ENCODE results near the gene MICOS13. TPM values are rescaled to one million over a fixed set of nuclear protein-coding genes. Genes with fewer than 3 reads are reported as not detected.

Gene MICOS13
- total RNA-seq, 1 donor from 2014 or later = 67.6 TPM

DNA sequence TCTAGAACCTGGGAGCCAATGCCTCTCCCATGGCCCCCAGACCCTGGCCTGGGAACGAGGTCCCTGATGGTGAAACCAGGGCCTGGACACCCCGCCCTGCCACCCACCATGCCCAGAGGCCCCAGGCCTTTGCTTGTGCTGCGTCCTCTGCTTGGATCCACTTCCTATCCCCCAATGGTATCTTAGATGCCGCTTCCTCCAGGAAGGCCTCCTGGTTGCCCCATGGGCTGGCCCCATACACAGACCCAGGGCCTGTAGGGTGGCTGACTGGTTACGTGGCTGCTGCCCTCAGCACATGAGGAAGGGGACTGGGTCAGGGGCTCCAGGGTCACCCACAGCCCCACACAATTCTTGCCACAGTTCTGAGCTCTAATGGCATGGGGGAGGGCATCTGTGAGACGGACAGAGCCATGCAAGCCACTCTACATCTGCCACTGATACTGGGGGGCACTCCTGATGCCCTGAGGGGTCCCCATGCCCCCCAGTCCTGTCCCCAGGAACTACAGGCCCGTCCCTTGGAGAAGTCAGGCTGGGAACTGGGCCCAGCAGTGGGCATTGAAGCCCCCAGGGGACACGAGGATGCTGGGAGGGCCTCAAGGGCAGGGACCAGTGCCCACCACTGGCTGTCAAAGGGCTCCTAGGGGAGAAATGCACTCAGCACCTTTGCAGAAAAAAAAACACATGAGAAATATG is 14.8 kb upstream of the MICOS13 start:
- no peak for DNase-seq (ENCODE audit: low read depth)
- H3K4me3 ChIP-seq (ENCODE audit: low read depth, low read length) = no peak overlapping the region
- TF ChIP-seq, protein P1, sequence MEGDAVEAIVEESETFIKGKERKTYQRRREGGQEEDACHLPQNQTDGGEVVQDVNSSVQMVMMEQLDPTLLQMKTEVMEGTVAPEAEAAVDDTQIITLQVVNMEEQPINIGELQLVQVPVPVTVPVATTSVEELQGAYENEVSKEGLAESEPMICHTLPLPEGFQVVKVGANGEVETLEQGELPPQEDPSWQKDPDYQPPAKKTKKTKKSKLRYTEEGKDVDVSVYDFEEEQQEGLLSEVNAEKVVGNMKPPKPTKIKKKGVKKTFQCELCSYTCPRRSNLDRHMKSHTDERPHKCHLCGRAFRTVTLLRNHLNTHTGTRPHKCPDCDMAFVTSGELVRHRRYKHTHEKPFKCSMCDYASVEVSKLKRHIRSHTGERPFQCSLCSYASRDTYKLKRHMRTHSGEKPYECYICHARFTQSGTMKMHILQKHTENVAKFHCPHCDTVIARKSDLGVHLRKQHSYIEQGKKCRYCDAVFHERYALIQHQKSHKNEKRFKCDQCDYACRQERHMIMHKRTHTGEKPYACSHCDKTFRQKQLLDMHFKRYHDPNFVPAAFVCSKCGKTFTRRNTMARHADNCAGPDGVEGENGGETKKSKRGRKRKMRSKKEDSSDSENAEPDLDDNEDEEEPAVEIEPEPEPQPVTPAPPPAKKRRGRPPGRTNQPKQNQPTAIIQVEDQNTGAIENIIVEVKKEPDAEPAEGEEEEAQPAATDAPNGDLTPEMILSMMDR (conservative IDR thresholded peaks at IDR 0.05; ENCODE audit: low read depth, low read length) = no peak

DNA sequence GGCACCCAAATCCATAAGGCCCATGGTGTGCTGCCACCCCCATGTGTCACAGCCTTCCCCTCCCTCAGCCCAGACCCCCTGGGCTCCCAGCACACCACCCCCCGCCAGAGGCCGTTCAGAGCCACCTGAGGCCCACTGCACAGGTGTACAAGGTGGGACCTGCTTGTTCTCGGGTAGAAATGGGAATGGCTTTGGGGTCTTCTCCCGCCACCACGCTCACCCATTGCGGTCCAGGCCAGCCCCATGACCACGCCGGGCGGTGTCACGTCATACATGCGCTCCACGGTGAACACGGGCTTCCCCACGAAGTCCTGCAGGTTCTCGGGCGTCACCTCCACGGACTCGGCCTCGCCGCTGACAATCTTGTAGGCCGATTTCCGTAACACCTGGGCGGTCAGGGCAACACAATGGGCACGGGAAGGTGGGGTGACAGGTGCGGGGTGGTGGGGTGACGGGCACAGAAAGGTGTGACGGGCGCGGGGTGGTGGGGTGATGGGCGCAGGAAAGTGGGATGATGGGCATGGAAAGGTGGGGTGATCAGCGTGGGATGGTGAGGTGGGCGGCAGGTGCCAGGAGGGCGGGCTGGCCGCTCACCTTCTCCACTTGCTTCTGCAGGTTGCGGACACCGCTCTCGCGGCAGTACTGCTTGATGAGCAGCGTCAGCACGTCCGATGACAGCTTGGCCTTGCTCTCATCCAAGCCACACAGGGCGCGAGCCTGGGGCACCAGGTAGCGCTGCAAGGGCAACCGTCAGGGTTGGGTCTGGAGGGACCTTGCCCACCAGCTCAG is 14.0 kb upstream of the MICOS13 start:
- TF ChIP-seq, protein P1 (conservative IDR thresholded peaks at IDR 0.05; ENCODE audit: low read depth, low read length) = no peak
- DNase-seq (ENCODE audit: low read depth) = no peak
- H3K4me3 ChIP-seq (ENCODE audit: low read depth, low read length) = no peak overlapping the region

DNA sequence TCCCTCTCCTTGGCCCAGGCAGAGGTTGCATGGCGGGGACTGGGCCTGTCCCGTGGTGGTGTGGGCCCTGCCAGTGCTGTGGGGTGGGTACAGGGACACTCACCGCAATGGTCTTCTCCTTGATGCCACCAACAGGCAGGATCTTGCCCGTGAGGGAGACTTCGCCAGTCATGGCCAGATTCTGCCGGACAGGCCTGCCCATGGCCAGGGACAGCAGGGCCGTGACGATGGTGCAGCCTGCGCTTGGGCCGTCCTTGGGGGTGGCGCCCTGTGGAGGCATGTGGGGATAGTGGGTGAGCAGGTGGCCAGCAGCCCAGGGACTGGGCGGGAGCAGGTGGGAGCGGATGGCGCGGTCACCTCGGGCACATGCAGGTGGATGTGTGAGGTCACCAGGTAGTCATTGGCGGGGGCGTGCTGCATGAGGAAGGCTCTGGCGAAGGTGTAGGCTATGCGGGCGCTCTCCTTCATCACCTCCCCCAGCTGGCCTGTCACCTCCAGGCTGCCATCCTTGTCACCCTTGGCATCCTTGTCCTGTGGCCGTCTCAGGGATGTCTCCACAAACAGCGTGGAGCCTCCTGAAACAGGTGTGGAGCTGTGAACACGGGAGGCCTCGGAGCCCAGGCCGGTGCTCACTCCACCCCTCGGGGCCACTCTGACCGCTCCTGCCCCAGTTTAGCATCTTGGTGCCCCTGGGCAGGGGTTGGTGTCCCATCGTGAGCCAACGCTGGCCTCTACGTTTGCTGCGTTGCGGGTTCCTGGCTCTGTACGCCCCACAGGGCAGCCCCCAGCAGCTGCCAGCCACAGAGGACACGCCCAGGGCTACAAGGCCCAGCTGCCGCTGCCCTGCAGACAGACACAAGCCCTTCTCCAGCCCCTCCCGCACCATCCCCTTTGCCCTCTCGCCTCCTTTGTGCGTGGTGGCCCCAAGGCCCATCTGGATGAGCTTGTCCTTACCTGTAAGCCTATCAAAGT is 13.2 kb upstream of the MICOS13 start:
- TF ChIP-seq, protein P1 (conservative IDR thresholded peaks at IDR 0.05; ENCODE audit: low read depth, low read length) = no peak
- no peak overlapping the region for H3K4me3 ChIP-seq (ENCODE audit: low read depth, low read length)
- DNase-seq (ENCODE audit: low read depth) = no peak

DNA sequence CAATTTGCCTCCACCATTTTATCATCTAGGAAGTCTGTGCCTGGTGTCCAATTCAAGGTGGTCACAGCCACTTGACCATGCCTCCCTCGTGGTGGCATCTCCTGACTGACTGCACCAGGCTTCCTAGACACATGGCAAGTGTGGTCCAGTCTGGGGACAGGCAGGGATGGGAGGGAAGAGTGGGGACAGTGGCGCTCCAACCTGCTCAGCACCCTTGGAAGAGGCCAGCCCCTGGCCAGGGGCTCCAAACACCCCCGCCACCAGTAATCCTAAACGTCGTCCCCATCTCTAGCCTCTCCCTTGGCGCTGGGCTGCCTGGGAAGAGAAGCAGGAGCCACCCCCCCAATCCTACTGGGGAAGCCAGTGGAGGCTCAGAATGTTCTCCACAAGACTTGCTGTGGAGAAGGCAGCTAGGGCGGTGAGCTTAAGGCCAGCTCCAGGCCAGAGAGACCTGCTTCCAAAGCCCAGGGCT is 12.4 kb upstream of the MICOS13 start:
- DNase-seq (ENCODE audit: low read depth) = no peak
- TF ChIP-seq, protein P1 (conservative IDR thresholded peaks at IDR 0.05; ENCODE audit: low read depth, low read length) = no peak
- H3K4me3 ChIP-seq (ENCODE audit: low read depth, low read length) = no peak overlapping the region

DNA sequence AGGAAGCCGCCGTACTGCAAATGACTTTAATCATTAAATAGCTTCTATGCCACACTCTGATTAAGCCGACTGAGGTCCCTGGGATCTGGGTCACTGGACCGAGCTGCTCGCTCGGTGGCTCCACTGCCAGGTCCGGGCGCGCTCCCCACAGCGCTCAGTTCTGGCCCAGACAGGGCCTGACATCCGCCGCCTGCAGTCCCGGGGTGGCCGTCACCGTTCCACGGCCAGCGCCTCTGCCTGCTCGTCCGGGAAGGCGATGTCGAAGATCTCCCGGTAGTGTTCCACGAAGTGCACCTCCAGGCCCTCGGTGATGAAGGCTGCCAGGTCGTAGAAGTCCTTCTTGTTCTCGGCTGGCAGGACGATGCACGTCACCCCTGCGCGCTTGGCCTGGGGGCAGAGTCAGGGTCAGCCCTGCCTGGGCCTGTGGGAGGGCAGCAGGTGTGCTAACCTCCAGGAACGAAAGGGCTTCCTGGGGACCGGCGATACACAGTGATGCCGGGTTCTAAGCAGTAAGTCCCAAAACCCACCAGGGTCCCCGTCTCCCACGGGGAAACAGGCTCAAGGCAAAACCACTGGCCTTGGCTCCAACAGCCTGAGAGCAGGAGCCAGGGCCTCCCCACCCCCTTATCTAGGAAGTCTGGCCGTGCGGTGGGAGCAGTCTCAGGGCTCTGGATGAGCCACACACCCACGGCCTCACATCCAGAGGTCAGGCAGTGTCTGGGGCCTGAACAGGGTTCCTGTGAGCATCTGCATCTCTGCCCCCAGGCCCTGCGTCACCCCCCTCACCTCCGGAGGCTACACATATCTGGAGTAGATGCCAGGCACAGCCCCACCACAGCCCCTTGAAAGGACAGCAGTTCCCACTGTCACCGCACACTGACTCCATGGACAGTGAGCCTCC is 11.8 kb upstream of the MICOS13 start:
- TF ChIP-seq, protein P1 (conservative IDR thresholded peaks at IDR 0.05; ENCODE audit: low read depth, low read length) = no peak
- no peak for DNase-seq (ENCODE audit: low read depth)
- peak overlapping the region; percentile 99 for H3K4me3 ChIP-seq (ENCODE audit: low read depth, low read length)

Measured in epithelial cell of proximal tubule (primary cell).